ENCODE results near the gene PBX3.

DNA sequence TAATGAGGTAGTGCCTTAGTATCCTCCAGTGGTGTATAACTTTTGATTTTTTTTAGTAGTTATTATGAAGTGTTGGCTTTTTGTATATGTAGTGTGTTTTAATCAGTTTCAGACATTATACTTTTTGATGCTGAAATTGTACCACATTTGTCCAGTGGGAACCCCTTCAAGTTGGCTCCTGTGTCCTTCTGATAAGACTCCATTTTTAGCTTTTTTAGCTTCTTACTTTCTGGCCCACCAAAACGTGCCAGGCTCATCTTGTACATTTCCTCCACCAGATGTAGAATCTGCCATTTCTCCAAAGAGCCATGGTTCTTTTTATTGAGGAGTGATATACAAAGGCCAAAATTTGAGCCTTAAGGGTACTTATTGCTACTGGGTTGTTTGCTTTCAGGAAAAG is 84.4 kb downstream of the PBX3 start:
- TF ChIP-seq EZH2 (IDR thresholded peaks at IDR 0.05; ENCODE audit: insufficient read depth, poor library complexity, severe bottlenecking) = no peak
- TF ChIP-seq EZH2phosphoT487 (IDR thresholded peaks at IDR 0.05; ENCODE audit: insufficient read depth, low read depth) = no peak
